HG03354 (cell line): ENCODE results near the gene SUGP1.
"Not testable (repeated sequence)": the region's sequence is repeated elsewhere in the genome, so short reads cannot be mapped to it uniquely, and the experiment has no call there.

ENCODE experiments used
- ATAC-seq: cut with Tn5 transposase; IDR thresholded peaks from one replicate; pipeline ENCODE4 v1.9.1; 2021; ENCODE audit warnings: mild to moderate bottlenecking; ENCODE audit not compliant: unreplicated experiment, poor library complexity, severe bottlenecking

The SUGP1 gene

GRCh38 chr19:19320361-19321140 lies at the start of gene SUGP1, which contains the start of gene MAU2:
Gene SUGP1 (minus strand): TSS chr19:19320509. CDS start chr19:19320496, 13 bp downstream.
Gene MAU2 (plus strand): TSS chr19:19320829. CDS start chr19:19320860, 31 bp downstream.
- ATAC-seq: peak; percentile 90

GRCh38 chr19:19368087-19368486 lies 47.8 kb upstream of the SUGP1 start:
- ATAC-seq: no peak

- peak; percentile 71 for ATAC-seq
Measured at GRCh38 chr19:19366434-19367396, 46.4 kb upstream of the SUGP1 start.

- ATAC-seq: no peak
Measured at GRCh38 chr19:19362075-19362474, 41.8 kb upstream of the SUGP1 start.

GRCh38 chr19:19361075-19361594 lies 40.8 kb upstream of the SUGP1 start:
- ATAC-seq: peak; percentile 67

- ATAC-seq: no peak
Measured at GRCh38 chr19:19356901-19357566, 36.7 kb upstream of the SUGP1 start.

- ATAC-seq: no peak
Measured at GRCh38 chr19:19356500-19356899, 36.2 kb upstream of the SUGP1 start.

GRCh38 chr19:19355606-19356139 lies 35.4 kb upstream of the SUGP1 start:
- no peak for ATAC-seq

- no peak for ATAC-seq
Measured at GRCh38 chr19:19354932-19355331, 34.6 kb upstream of the SUGP1 start.

GRCh38 chr19:19354007-19354406 lies 33.7 kb upstream of the SUGP1 start:
- no peak for ATAC-seq

GRCh38 chr19:19352823-19353222 lies 32.5 kb upstream of the SUGP1 start:
- no peak for ATAC-seq

- not testable (repeated sequence) for ATAC-seq
Measured at GRCh38 chr19:19350756-19351155, 30.4 kb upstream of the SUGP1 start.

GRCh38 chr19:19349365-19349764 lies 29.1 kb upstream of the SUGP1 start:
- no peak for ATAC-seq

- no peak for ATAC-seq
Measured at GRCh38 chr19:19348266-19348665, 28.0 kb upstream of the SUGP1 start.

- no peak for ATAC-seq
Measured at GRCh38 chr19:19347401-19348110, 27.2 kb upstream of the SUGP1 start.

- ATAC-seq: no peak
Measured at GRCh38 chr19:19345970-19346369, 25.7 kb upstream of the SUGP1 start.

- no peak for ATAC-seq
Measured at GRCh38 chr19:19345232-19345631, 24.9 kb upstream of the SUGP1 start.

GRCh38 chr19:19343762-19344161 lies 23.5 kb upstream of the SUGP1 start:
- no peak for ATAC-seq

- ATAC-seq: no peak
Measured at GRCh38 chr19:19343016-19343362, 22.7 kb upstream of the SUGP1 start.
